OCI-M1 (cell line): ENCODE data around the gene KPRP.

Experiments
- DNase-seq: peaks from one replicate; lab custom pipeline; 2025; lab: John Stamatoyannopoulos, UW

The KPRP gene

GRCh38 chr1:152774875-152775274 lies 17.1 kb downstream of the KPRP start, which contains the start of gene LCE1F:
LCE1F (plus strand) TSS chr1:152775140; CDS start chr1:152776372, 1,232 bp downstream.
- no peak for DNase-seq

GRCh38 chr1:152776361-152776760 lies 18.5 kb downstream of the KPRP start:
- DNase-seq = no peak

GRCh38 chr1:152777510-152778137 lies 19.8 kb downstream of the KPRP start:
- DNase-seq = peak; percentile 47

GRCh38 chr1:152783095-152783494 lies 25.3 kb downstream of the KPRP start:
- DNase-seq = no peak

- DNase-seq = no peak
Measured at GRCh38 chr1:152786077-152786476, 28.3 kb downstream of the KPRP start, which contains the start of gene LCE1E. LCE1E (plus strand) TSS chr1:152786257; CDS start chr1:152787300, 1,043 bp downstream.

- no peak for DNase-seq
Measured at GRCh38 chr1:152795686-152796085, 37.9 kb downstream of the KPRP start.

- DNase-seq = no peak
Measured at GRCh38 chr1:152796421-152796820, 38.6 kb downstream of the KPRP start, which contains the start of gene LCE1D. LCE1D (plus strand) TSS chr1:152796721; CDS start chr1:152797795, 1,074 bp downstream.

- DNase-seq = no peak
Measured at GRCh38 chr1:152801333-152801732, 43.5 kb downstream of the KPRP start.

- DNase-seq = no peak
Measured at GRCh38 chr1:152806576-152806975, 48.8 kb downstream of the KPRP start, which contains the start of gene LCE1C. LCE1C (minus strand) TSS chr1:152806651; CDS start chr1:152805478, 1,173 bp downstream.

GRCh38 chr1:152811050-152811449 lies 53.2 kb downstream of the KPRP start:
- DNase-seq = no peak
